ENCODE measurements around the gene HNRNPLL. TPM values are rescaled to one million over a fixed set of nuclear protein-coding genes. Genes with fewer than 3 reads are reported as not detected.

Gene HNRNPLL
- total and polyA plus RNA-seq, 4 donors, result 7.7 to 18.3 (median 13.1) TPM

- Histone ChIP-seq H3K4me1 (ENCODE audit: control insufficient read depth in 4 of 4, insufficient read depth in 4 of 4, low read length in 3 of 4) (no peaks in the 10 kb centered on the region), H3K9me3 (ENCODE audit: control insufficient read depth in 4 of 4, low read length in 3 of 4) (no peaks in the 10 kb centered on the region), H3K27ac (ENCODE audit: low read depth in 1 of 2, low read length in 2 of 2) (no peak overlapping the region), H3K4me3 (ENCODE audit: low read depth in 1 of 3, low read length in 3 of 3) (no peak overlapping the region), H3K36me3 (ENCODE audit: control insufficient read depth in 4 of 4, insufficient read depth in 3 of 4, low read depth in 1 of 4, low read length in 3 of 4) (no peaks in the 10 kb centered on the region), H3K27me3 (ENCODE audit: control insufficient read depth in 4 of 4, insufficient read depth in 4 of 4, low read length in 3 of 4) (no peaks in the 10 kb centered on the region), H3K9ac (ENCODE audit: low read depth in 1 of 2, low read length in 2 of 2) (no peak overlapping the region)
- 80% methylated on average over 7 of the region's 7 CpGs for WGBS
- no peak for TF ChIP-seq FOXA2 (IDR thresholded peaks at IDR 0.05)
- TF ChIP-seq REST (IDR thresholded peaks at IDR 0.05), result no peak
- no peak for TF ChIP-seq RAD21 (IDR thresholded peaks at IDR 0.05)
- TF ChIP-seq HNF4G (IDR thresholded peaks at IDR 0.05), result no peak
- TF ChIP-seq, protein P1, sequence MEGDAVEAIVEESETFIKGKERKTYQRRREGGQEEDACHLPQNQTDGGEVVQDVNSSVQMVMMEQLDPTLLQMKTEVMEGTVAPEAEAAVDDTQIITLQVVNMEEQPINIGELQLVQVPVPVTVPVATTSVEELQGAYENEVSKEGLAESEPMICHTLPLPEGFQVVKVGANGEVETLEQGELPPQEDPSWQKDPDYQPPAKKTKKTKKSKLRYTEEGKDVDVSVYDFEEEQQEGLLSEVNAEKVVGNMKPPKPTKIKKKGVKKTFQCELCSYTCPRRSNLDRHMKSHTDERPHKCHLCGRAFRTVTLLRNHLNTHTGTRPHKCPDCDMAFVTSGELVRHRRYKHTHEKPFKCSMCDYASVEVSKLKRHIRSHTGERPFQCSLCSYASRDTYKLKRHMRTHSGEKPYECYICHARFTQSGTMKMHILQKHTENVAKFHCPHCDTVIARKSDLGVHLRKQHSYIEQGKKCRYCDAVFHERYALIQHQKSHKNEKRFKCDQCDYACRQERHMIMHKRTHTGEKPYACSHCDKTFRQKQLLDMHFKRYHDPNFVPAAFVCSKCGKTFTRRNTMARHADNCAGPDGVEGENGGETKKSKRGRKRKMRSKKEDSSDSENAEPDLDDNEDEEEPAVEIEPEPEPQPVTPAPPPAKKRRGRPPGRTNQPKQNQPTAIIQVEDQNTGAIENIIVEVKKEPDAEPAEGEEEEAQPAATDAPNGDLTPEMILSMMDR (IDR thresholded peaks at IDR 0.05; ENCODE audit: low read depth, low read length, missing input control), result no peak
- TF ChIP-seq, protein P2, sequence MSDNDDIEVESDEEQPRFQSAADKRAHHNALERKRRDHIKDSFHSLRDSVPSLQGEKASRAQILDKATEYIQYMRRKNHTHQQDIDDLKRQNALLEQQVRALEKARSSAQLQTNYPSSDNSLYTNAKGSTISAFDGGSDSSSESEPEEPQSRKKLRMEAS (IDR thresholded peaks at IDR 0.05), result no peak
- TF ChIP-seq HNF4A (conservative IDR thresholded peaks at IDR 0.05), result no peak
- TF ChIP-seq FOXA1 (IDR thresholded peaks at IDR 0.05), result no peak
- TF ChIP-seq EGR1 (IDR thresholded peaks at IDR 0.05; ENCODE audit: low read depth in 2 of 2), result no peak
- TF ChIP-seq, protein P3, sequence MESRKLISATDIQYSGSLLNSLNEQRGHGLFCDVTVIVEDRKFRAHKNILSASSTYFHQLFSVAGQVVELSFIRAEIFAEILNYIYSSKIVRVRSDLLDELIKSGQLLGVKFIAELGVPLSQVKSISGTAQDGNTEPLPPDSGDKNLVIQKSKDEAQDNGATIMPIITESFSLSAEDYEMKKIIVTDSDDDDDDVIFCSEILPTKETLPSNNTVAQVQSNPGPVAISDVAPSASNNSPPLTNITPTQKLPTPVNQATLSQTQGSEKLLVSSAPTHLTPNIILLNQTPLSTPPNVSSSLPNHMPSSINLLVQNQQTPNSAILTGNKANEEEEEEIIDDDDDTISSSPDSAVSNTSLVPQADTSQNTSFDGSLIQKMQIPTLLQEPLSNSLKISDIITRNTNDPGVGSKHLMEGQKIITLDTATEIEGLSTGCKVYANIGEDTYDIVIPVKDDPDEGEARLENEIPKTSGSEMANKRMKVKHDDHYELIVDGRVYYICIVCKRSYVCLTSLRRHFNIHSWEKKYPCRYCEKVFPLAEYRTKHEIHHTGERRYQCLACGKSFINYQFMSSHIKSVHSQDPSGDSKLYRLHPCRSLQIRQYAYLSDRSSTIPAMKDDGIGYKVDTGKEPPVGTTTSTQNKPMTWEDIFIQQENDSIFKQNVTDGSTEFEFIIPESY (IDR thresholded peaks at IDR 0.05), result no peak
- TF ChIP-seq TAF1 (conservative IDR thresholded peaks at IDR 0.05), result no peak
- TF ChIP-seq, protein P4, sequence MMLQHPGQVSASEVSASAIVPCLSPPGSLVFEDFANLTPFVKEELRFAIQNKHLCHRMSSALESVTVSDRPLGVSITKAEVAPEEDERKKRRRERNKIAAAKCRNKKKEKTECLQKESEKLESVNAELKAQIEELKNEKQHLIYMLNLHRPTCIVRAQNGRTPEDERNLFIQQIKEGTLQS (IDR thresholded peaks at IDR 0.05), result no peak
- TF ChIP-seq JUND (IDR thresholded peaks at IDR 0.05), result no peak
- TF ChIP-seq YY1 (IDR thresholded peaks at IDR 0.05), result no peak
- TF ChIP-seq RXRA (IDR thresholded peaks at IDR 0.05), result no peak
- TF ChIP-seq NR2F2 (IDR thresholded peaks at IDR 0.05), result no peak
- no peak for TF ChIP-seq GABPA (IDR thresholded peaks at IDR 0.05 in 1 of 2, conservative IDR thresholded peaks at IDR 0.05 in 1 of 2)
- DNase-seq (ENCODE audit: low spot score), result no peak
Observed at GRCh38 chr2:38549071-38549704, 53.5 kb downstream of the HNRNPLL start.

Data from liver (tissue), 9 donors.